SK-N-MC (cell line): Measurements from ENCODE around the gene PLXNC1.

ENCODE experiments used
- EZH2 ChIP-seq: fragments of 200-600 bp; sonication (generic); IDR thresholded peaks from one replicate; pipeline ENCODE4 v1.6.1; 2017; ENCODE audit warnings: antibody characterized with exemption
- POLR2AphosphoS5 ChIP-seq: IDR thresholded peaks from 2 replicates; pipeline ENCODE4 v1.6.1; 2012; ENCODE audit warnings: mild to moderate bottlenecking, low read depth, low read length, borderline replicate concordance

DNA sequence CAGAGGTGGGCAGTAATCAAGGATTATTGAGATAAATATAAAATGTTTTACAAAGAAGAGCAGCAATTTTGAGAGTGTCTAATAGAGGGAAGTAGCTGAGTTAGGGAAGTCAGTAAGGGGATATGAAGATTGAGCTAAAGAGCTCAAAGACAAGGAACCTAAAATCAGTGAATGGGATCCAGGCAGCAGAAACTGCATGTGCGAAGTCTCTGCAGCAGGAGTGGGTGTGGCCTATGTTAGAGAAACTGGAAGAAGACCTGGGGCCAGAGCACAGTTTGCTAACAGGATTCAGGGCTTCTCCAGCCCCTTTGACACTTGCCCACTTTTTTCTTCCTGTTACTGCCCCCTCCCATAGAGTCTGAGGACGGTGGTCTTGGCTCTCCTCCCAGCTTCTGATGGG lies 36.3 kb upstream of the PLXNC1 start:
- no peak for TF ChIP-seq EZH2
- TF ChIP-seq POLR2AphosphoS5 = no peak
